HG03378 (cell line): ENCODE results near the gene ANKRD33B.
"Not testable (repeated sequence)": the region's sequence is repeated elsewhere in the genome, so short reads cannot be mapped to it uniquely, and the experiment has no call there.

Source experiments
- ATAC-seq: cut with Tn5 transposase; IDR thresholded peaks from one replicate; pipeline ENCODE4 v1.9.1; 2021; ENCODE audit warnings: mild to moderate bottlenecking, moderate library complexity; ENCODE audit not compliant: unreplicated experiment

ANKRD33B gene

DNA sequence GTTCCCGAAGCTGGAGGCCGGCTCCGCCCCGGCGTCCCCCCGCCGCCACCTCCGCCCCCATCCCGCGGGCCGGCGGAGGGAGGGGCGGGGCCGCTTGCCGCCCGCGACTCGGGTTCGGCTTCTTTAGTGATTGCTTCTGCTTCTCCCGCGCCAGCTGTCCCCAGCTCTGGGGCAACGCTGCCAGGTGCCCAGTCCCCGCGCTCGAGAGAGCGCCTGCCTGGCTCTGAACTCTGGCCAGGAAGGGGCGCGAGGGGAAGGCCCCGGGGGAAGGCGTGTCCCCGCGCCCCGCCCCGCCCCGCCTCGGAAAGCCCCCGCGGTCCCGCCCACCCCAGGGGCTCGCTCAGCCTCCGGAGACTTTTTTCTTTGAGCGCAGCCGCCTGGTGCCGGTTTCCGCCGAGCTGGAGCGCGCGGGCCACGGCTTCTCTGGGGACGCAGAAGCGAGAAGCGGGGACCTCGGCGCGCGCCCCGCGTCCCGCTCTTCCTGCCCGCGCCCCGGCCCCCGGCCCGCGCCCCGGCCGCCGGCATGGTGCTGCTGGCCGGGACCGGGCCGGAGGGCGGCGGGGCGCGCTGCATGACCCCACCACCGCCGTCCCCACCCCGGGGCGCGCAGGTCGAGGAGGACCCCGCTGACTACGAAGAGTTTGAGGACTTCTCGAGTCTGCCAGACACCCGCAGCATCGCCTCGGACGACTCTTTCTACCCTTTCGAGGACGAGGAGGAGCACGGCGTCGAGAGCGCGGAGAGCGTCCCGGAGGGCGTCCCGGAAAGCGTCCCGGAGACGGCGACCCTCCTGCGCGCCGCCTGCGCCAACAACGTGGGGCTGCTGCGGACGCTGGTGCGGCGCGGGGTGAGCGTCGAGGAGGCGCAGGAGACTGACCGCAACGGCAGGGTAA is at the start of gene ANKRD33B:
TSS of gene ANKRD33B (plus strand) at position 126 of the 893 bp plus-strand sequence. CDS start at position 524, 398 bp downstream.
- peak; percentile 32 for ATAC-seq

DNA sequence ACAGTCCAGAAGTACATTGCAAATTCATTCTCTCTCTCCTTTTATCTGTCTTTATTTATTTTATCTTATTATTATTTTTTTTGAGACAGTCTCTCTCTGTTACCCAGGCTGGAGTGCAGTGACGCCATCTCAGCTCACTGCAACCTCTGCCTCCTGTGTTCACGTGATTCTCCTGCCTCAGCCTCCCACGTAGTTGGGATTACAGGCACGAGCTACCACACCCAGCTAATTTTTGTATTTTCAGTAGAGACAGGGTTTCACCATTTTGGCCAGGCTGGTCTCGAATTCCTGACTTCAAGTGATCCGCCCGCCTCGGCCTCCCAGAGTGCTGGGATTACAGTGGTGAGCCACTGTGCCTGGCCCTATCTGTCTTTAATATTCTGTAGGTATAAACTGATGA is 49.3 kb upstream of the ANKRD33B start:
- ATAC-seq, result not testable (repeated sequence)

DNA sequence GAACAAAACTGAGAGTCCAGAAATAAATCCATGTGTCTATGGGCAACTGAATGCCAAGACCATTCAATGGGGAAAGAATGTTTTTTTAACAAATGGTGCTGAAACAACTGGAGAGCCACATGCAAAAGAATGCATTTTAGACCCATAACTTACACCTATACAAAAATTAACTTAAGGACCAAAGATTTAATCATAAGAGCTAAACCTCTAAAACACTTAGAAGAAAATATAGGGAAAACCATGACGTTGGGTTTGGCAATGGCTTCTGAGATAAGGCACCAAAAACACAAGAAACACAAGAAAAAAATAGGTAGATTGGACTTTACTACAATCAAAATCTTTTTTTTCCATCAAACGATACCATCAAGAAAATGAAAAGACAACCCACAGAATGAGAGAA is 48.4 kb upstream of the ANKRD33B start:
- no peak for ATAC-seq

DNA sequence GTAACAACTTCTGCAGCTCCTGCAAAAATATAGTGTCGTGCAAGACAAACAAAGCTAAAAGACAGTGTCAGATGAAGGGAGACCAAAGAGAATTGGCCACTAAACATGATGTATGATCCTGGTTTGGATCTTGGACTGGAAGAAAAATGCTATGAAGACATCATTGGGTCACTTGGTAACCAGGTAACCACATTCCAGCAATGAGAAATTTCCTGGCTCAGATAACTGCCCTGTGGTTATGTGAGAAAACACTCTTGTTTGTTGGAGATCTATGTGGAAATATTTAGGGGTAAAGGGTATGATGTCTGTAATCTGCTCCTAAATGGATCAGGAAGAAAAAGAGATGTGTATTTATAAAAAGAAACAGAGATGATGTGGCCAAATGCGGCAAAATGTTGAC is 45.5 kb upstream of the ANKRD33B start:
- ATAC-seq, result no peak

DNA sequence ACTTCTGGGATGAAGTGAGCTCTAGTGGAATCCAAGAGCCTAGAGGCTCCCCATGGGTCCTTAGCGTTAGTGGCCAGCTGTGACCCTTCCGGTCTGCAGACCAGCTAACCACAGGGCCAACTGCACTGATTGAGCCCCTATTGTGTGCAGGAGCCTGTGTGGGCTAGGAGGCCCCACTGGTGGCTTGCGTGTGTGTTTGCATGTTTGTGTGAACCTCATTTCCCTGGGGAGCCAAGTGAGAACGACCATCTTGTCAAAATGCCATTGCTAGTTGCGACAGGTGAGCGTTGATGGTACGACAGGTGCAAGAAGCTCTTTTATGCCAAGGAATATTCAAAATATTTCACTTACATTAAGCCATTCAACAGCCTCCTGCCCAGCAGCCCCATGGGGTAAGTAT is 44.1 kb upstream of the ANKRD33B start:
- ATAC-seq, result no peak

DNA sequence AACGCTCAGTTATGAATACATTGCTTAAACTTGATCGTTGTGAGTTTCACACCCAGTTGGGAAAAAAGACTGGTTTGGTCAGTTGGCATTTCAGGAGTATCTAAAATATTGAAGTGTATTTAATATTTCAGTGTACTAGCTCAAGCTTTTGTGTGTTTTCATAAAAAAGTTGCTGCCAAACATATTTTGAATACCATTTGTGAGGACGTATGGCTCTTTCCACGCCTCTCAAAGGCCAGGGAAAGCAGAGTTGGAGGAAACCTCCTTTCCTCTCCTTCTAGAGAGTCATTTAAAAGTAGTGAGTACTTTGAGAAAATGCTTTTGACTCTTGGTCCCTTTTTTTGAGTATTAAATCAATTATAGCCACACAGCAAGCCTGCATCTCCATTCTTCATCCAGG is 43.2 kb upstream of the ANKRD33B start:
- ATAC-seq, result no peak

DNA sequence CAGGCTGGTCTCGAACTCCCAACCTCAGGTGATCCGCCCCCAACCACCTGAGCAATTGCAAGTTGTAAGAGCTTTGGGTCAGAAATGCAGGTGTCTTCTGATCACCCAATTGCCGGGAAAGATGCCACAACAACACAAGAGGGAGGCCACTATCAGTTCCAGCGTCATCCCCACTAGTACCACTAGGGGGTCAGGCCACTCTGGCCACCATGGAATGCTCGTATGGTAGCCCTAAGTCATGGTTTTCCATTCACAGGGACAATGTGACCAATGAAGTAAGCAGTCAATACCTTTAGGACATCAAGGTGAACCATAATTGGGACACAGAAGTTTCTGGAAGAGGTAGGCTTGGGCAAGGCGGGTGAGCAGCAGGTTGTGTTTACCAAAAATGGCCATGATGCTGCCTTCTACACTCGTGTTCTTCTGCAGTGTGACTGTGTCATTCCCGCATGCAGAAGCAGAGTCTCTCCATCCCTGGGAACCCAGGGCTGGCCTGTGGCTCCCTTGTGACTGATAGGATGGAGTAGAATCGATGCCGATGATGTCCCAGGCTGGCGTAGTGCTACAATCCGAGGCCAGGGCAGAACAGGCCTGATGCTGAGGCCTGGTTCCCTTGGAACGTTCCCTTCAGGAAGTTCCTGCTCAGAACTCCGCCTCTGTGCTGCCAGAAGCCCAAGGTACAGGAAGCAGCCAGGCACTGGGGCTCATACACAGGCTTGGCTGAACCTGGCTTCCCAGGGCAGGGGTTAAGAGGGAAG is 42.2 kb upstream of the ANKRD33B start:
- no peak for ATAC-seq

DNA sequence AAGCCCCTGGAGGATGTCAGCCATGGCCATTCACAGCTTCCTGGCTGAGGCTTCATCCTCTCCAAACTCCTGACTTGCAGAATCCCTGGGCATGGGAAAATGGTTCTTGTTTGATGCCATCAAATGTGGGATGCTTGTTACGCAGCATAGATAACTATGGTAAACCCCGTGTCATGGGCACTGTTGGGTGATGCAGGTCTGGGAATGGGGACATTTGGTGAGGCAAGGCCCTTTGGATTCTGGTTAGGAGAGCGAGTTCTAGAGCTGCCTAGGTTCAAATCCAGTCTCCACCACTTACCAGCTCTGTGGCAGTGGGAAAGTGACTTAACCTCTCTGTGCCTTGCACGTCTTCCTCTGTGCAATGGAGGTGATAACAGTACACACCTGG is 41.7 kb upstream of the ANKRD33B start:
- ATAC-seq, result no peak

DNA sequence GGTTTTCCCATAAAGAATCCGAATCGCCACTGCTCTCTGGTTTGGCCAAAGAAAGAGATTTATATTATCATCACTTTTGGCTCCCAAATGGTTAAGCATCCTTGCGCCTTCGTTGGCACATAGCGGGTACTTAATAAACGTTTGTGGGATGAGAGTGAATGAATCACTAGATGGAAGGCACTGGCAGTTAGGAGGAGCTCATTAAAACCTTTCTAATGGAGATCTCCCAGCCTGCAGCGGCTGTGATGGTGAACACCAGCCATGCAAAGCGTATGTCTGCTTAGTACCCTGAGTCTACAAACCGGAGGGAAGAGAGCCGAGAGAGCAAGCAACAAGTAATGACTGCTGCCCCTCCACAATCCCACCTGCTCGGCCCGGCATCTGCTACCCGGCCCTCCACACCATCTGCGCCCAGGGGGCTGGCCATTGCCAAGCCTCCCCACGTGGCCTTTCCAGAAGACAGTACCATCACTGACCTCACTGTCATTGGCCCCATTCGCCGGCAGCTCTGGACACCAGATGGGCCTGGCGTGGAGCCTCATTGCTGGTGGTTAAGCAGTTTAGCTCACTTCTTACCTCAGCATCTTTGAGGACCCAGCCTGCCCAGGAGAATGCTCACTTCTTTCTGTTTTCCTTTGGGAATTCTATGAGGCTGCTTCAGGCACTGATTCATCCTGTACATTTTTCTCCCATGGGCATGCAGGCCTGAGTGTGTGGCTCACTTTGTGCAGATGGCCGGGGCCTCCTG is 39.3 kb upstream of the ANKRD33B start:
- ATAC-seq, result no peak

DNA sequence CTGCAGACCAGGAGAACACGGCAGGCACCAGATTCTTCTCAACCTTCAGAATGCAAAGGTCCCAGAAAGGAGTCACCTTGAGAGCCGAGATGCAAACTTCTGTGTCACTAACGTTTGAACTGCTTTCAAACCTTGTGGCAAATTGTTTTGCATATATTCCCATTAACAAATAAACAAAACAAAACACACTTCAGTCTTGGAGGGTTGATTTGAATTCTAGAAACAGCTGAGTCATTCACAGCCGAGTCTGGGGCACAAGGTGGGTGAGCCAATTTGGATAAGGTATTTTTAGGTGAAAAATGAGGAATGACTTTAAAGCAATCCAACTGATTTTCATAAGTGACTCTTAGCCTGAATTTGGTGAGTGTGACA is 38.8 kb upstream of the ANKRD33B start:
- peak; percentile 45 for ATAC-seq

DNA sequence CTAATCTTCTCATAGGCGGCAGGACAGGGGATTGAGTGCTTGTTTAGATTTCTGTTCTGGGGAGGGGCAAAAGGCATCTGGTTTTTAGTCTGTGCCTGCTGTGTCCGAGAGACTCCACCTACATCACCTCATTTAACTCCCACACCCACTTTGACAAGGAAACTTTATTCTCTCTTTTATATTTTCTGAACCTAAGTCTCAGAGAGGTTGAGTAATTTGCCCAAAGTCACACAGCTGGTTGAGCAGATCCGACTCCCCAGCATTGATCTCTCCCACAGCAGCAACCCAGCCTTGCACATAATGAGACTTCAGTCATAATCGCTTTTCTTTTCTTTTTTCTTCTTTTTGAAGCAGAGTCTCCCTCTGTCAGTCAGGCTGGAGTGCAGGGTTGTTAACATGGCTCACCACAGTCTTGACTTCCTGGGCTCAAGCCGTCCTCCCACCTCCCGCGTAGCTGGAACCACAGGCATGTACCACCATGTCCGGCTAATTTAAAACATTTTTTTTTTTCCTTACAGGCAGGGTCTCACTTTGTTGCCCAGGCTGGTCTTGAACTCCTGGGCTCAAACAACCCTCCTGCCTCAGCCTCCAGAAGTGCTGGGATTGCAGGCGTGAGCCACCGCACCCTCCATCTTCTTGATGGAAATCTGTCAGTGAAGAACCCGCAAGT is 36.5 kb upstream of the ANKRD33B start:
- ATAC-seq, result no peak

DNA sequence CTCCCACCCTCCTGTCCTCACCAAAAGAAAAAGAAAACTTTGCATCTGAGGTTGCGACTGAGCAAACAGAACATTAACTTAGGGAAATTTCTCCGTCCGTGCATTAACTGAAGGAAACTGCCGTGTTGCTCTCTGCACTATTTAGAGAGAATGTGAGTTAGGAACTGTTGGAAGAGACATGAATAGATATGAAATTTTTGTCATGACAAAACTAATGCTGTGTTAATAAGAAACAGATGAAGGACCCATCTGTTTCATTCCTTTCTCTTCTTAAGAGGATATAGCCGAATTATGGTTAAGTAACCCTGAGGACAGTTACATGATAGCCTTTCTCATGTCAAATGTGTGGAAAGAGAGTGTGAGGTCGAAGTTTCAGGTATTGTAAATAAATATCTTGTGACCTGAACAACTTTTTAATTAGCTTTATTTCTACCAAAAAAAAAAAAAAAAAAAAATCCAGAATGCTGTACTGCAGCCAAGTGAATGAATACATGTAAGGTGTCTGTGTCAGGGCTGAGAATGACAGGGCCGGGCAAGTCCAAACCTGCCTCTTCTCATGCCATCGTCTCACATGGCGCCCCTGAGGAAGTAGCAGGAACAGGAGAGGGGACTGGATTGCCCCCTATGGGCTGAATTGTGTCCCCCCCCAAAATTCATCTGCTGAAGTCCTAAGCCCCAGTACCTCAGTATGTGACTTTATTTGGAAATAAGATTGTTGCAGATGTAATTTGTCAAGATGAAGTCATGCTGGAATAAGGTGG is 35.6 kb upstream of the ANKRD33B start:
- peak; percentile 52 for ATAC-seq

DNA sequence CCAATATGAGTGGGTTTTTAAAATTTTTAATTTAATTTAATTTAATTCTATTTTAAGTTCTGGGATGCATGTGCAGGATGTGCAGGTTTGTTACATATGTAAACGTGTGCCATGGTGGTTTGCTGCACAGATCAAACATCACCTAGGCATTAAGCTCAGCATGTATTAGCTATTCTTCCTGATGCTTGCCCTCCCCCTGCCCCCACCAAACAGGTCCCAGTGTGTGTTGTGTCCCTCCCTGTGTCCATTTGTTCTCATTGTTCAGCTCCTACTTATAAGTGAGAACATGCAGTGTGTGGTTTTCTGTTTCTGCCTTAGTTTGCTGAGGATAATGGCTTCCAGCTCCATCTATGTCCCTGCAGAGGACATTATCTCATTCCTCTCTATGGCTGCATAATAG is 35.0 kb upstream of the ANKRD33B start:
- ATAC-seq, result no peak

DNA sequence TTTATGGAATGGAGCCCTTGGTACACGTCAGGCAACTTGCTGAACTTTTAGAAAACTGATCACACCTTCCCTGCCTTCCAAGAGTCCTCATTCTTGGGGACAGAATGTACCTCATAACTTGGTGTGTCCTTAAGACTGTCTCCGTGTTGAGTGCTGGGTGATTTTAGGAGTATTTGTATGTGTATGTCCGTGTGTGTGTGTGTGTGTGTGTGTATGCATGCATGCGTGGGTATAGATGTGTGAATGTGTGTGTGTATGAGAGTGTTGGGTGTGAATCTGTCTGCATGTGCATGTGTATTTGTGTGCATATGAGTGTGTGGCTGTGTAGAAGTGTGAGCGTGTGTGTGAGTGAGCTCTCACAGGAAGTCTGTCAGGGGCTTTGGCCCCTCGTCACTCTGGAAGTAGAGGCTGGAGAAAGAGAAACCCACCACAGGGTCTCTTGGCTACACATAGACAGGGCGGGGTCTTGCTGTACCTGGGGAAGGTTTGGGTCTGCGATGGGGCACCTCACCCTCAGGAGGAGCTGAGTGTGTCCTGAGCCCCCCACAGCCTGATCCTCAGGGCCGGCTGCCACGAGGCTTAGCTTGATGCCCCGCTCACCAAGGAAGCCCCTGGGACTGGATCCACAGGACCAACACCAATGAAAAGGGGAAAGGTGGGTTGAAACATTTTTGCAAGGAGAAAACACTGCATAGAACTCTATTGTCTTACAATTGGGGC is 33.1 kb upstream of the ANKRD33B start:
- no peak for ATAC-seq

DNA sequence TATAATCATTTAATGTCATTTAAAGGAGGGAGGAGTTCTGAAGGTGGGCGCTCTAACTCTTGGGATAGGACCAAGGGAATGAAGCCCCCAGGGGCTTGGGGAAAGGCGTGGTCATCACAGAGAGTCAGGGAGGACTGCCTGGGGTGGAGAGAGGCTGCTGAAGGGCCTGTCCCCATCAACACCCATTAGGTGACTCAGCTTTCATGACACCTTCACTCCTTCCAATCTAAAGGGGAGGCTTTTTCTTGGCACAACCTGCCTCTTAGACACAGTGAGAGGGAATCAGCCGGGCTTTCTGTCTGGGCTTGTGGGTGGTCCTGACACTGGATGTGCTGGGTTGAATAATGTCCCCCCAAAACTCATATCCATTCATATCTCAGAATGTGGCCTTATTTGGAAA is 31.4 kb upstream of the ANKRD33B start:
- no peak for ATAC-seq

DNA sequence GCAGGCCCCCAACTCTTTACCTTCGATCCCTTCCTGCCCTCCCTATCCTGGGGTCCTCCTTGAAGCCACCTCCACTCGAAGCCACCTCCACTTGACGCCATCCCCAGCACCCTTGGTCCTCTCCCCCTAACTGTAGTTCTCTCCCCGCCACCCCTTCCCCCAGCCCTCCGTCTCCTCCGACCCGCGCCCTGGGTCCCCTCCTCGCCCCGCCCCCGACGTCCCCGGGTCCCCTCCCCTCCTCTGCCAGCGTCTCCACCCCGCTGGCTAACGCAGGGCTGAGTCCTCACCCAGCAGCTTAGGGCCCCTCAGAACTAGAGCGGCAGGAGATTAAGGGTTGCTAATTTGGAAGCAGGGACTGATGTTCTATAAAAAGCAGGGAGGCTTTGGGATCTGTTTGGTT is 30.6 kb upstream of the ANKRD33B start:
- no peak for ATAC-seq

DNA sequence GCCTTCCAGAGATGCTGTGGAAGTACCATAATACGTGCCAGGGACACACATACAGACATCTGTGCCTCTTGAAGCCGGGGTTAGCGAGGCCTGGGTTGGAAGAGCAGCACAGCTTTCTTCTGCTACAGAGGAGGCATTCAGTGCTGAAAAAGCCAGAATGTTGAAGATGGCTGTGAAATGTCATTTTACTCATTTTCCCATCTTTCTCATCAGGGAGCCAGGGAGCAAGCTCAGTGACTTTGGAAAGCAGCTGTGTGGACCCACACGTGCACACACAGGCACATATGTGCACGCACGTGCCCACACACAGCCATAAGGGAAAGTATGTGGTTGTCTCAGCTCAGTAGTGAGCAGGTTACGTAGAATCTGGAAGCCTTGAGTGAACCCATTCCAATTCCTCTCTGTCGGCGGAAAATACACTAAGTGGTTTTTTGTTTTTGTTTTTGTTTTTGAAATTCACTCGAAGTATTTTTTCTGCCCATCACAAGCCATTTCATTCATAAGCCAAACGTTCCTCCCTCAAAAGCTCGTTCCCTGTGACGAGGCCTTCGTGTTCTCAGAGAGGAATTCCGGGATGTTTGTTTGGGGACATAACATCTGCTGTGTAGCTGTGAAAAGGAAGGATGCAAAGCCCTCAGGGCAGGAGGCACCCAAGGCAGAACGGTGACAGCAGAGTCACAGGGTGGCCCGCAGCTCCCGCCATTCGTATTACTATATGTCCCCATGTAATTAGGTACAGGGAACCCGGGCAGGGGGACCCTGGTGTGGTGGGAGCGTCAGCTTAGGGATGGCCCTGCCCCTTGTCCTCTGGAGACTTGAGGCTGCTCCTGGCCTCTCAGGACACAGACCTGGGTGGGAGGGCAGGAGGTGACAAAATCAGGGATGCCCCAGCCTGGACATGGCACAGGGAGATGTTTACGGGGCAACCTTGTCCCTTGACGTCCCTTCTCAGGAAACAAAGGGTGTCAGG is 29.0 kb upstream of the ANKRD33B start:
- no peak for ATAC-seq

DNA sequence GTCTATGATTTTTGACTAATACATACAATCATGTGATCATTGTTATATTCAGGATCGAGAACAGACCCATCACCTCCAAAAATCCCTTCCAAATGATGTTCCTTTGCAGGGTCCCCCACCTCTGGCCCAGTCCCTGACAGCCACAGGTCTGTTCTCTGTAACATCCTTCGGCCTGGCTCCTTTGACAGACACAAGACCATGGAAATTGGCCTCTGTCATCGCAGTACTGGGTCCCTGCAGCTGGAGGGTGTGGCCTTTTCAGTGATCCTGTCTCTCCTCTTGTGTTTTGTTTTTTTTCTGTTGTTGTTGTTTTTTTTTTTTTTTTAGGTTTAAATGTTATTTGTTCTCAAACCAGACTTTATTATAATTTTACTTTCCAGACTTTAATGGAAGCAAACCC is 27.4 kb upstream of the ANKRD33B start:
- ATAC-seq, result no peak
